SK-N-SH treated with all-trans-retinoic acid at 6 μM for 48 hours (cell line): ENCODE data around the gene SLC10A4.

Experiments
- ATAC-seq: fragments of 200-7000 bp; cut with Tn5 transposase; 3 replicates; pipeline ENCODE4 v1.9.1; 2020; ENCODE audit warnings: mild to moderate bottlenecking, moderate library complexity
- ARNTL ChIP-seq: fragments of 450-650 bp; formaldehyde crosslinking; IDR thresholded peaks from 2 replicates; pipeline ENCODE4 v1.5.0; 2020; ENCODE audit warnings: low read depth, mild to moderate bottlenecking, moderate library complexity, borderline replicate concordance
- BACH2 ChIP-seq: fragments of 250-450 bp; sonication (Bioruptor Pico); IDR thresholded peaks from 2 replicates; pipeline ENCODE4 v1.9.0; 2021; ENCODE audit warnings: mild to moderate bottlenecking, borderline replicate concordance
- CREB5 ChIP-seq: fragments of 250-450 bp; sonication (Bioruptor Pico); IDR thresholded peaks from 2 replicates; pipeline ENCODE4 v1.5.1; 2020; ENCODE audit warnings: low read depth, mild to moderate bottlenecking, moderate library complexity
- CSDC2 ChIP-seq: fragments of 250-450 bp; sonication (Bioruptor Pico); IDR thresholded peaks from 2 replicates; pipeline ENCODE4 v1.5.0; 2020; ENCODE audit warnings: mild to moderate bottlenecking, moderate library complexity
- ESRRG ChIP-seq: fragments of 250-450 bp; sonication (Bioruptor Pico); IDR thresholded peaks from 2 replicates; pipeline ENCODE4 v1.6.1; 2021; ENCODE audit warnings: mild to moderate bottlenecking
- GLIS3 ChIP-seq: fragments of 250-450 bp; sonication (Bioruptor Pico); IDR thresholded peaks from 2 replicates; pipeline ENCODE4 v1.5.0; 2020; ENCODE audit warnings: mild to moderate bottlenecking, moderate library complexity
- ISL1 ChIP-seq: fragments of 250-450 bp; sonication (Bioruptor Pico); IDR thresholded peaks from 2 replicates; pipeline ENCODE4 v2.1.2; 2022; ENCODE audit warnings: mild to moderate bottlenecking, moderate library complexity
- OSR1 ChIP-seq: fragments of 250-450 bp; sonication (Bioruptor Pico); IDR thresholded peaks from 2 replicates; pipeline ENCODE4 v1.8.0; 2022; ENCODE audit warnings: moderate library complexity, mild to moderate bottlenecking, inconsistent platforms
- PATZ1 ChIP-seq: fragments of 250-450 bp; sonication (Bioruptor Pico); IDR thresholded peaks from 2 replicates; pipeline ENCODE4 v1.8.0; 2020; ENCODE audit warnings: mild to moderate bottlenecking, moderate library complexity, borderline replicate concordance
- RARB ChIP-seq: fragments of 250-450 bp; sonication (Bioruptor Pico); IDR thresholded peaks from 2 replicates; pipeline ENCODE4 v1.8.0; 2021; ENCODE audit warnings: mild to moderate bottlenecking, moderate library complexity
- SNAI2 ChIP-seq: fragments of 250-450 bp; sonication (Bioruptor Pico); IDR thresholded peaks from 2 replicates; pipeline ENCODE4 v1.5.0; 2020; ENCODE audit warnings: mild to moderate bottlenecking, moderate library complexity
- TCF4 ChIP-seq: fragments of 250-450 bp; sonication (Bioruptor Pico); IDR thresholded peaks from 2 replicates; pipeline ENCODE4 v1.8.0; 2021; ENCODE audit warnings: mild to moderate bottlenecking, moderate library complexity, borderline replicate concordance
- TOX ChIP-seq: fragments of 250-450 bp; sonication (Bioruptor Pico); IDR thresholded peaks from 2 replicates; pipeline ENCODE4 v1.8.0; 2021; ENCODE audit warnings: mild to moderate bottlenecking, moderate library complexity, borderline replicate concordance
- TSHZ2 ChIP-seq: fragments of 250-450 bp; sonication (Bioruptor Pico); IDR thresholded peaks from 2 replicates; pipeline ENCODE4 v1.5.0; 2020; ENCODE audit warnings: mild to moderate bottlenecking, moderate library complexity
- ZC3H10 ChIP-seq: fragments of 250-450 bp; sonication (Bioruptor Pico); IDR thresholded peaks from 2 replicates; pipeline ENCODE4 v1.5.1; 2021; ENCODE audit warnings: mild to moderate bottlenecking, moderate library complexity
- ZFP3 ChIP-seq: fragments of 250-450 bp; sonication (Bioruptor Pico); IDR thresholded peaks from 2 replicates; pipeline ENCODE4 v1.5.0; 2020; ENCODE audit warnings: mild to moderate bottlenecking, moderate library complexity
- ZFP30 ChIP-seq: fragments of 450-650 bp; formaldehyde crosslinking; IDR thresholded peaks from 2 replicates; pipeline ENCODE4 v1.5.0; 2022; ENCODE audit warnings: mild to moderate bottlenecking, moderate library complexity
- ZNF565 ChIP-seq: fragments of 450-650 bp; formaldehyde crosslinking; conservative IDR thresholded peaks from 2 replicates; pipeline ENCODE4 v1.5.0; 2020; ENCODE audit warnings: low read depth, mild to moderate bottlenecking, moderate library complexity
- ZNF70 ChIP-seq: fragments of 450-650 bp; formaldehyde crosslinking; IDR thresholded peaks from 2 replicates; pipeline ENCODE4 v1.5.0; 2020; ENCODE audit warnings: mild to moderate bottlenecking, moderate library complexity
- ZNF8 ChIP-seq: fragments of 450-650 bp; formaldehyde crosslinking; IDR thresholded peaks from 2 replicates; pipeline ENCODE4 v1.5.0; 2020; ENCODE audit warnings: mild to moderate bottlenecking, moderate library complexity
- TF ChIP-seq, protein P1 (sequence below): fragments of 250-450 bp; sonication (Bioruptor Pico); IDR thresholded peaks from 2 replicates; pipeline ENCODE4 v1.5.1; 2021; ENCODE audit warnings: mild to moderate bottlenecking, moderate library complexity
- TF ChIP-seq, protein P2 (sequence below): fragments of 250-450 bp; sonication (Bioruptor Pico); IDR thresholded peaks from 2 replicates; pipeline ENCODE4 v1.8.0; 2021; ENCODE audit warnings: low read depth, mild to moderate bottlenecking, moderate library complexity, borderline replicate concordance

The SLC10A4 gene

DNA sequence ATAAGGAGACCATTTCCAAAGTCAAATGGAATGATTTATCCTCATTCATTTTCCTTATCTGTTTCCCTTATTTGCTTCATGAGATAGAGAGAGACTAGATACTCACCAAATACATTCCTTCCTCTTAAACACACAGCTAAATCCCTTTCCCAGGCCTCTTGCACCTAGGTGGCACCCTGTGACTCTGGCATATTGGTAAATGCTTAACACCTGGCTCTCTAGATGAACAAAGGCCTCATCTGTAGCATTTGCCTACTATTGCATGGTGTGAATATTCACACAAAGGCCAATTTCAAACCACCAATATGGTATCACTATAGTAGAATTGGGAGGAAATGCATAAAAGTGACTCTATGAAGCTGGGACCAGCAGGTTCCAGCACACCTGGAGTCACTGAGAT lies 22.1 kb upstream of the SLC10A4 start:
- no peak for ATAC-seq
- TF ChIP-seq ARNTL (CRISPR knock-in tag) (no peak), BACH2 (no peak), ZNF70 (CRISPR knock-in tag) (no peak), CREB5 (CRISPR knock-in tag) (no peak), TOX (no peak), OSR1 (CRISPR knock-in tag) (no peak), SNAI2 (CRISPR knock-in tag) (no peak), ZC3H10 (no peak), ZFP30 (no peak), TCF4 (CRISPR knock-in tag) (no peak), TSHZ2 (CRISPR knock-in tag) (no peak), ISL1 (CRISPR knock-in tag) (no peak), CSDC2 (no peak), GLIS3 (no peak), PATZ1 (CRISPR knock-in tag) (no peak), RARB (CRISPR knock-in tag) (no peak), ZNF8 (no peak), ZFP3 (CRISPR knock-in tag) (no peak)

DNA sequence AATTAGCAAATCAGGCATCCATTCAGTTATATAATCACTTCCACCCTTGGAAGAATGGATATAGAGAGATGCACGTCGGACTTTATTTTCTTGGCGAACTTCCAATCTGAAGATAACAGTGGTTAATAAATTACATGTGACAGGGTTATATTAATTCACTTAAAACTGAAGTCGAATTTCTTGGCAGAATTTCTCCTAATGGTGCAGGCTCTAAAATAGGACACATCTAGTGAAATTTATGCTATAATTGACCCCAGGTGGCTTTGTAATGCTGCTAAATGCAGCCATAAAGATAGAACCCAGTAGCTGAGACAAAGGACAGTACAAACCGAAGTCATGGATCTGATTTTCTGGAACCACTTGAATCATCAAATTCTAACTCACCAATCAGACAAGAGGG lies 20.8 kb upstream of the SLC10A4 start:
- TF ChIP-seq TCF4 (CRISPR knock-in tag) (peak; percentile 97), ZC3H10 (peak; percentile 14; the same call in 1 of the 2 replicates), ZFP3 (CRISPR knock-in tag) (no peak), CSDC2 (no peak), TOX (no peak), ZFP30 (no peak), ZNF8 (no peak), OSR1 (CRISPR knock-in tag) (no peak), BACH2 (no peak), TSHZ2 (CRISPR knock-in tag) (peak; percentile 89; the same call in 1 of the 2 replicates), GLIS3 (no peak), CREB5 (CRISPR knock-in tag) (peak; percentile 72; the same call in 1 of the 2 replicates), PATZ1 (CRISPR knock-in tag) (no peak), RARB (CRISPR knock-in tag) (no peak), ISL1 (CRISPR knock-in tag) (peak; percentile 89), ESRRG (CRISPR knock-in tag) (no peak), ZNF565 (CRISPR knock-in tag) (no peak), ARNTL (CRISPR knock-in tag) (no peak)
- TF ChIP-seq, protein P1, sequence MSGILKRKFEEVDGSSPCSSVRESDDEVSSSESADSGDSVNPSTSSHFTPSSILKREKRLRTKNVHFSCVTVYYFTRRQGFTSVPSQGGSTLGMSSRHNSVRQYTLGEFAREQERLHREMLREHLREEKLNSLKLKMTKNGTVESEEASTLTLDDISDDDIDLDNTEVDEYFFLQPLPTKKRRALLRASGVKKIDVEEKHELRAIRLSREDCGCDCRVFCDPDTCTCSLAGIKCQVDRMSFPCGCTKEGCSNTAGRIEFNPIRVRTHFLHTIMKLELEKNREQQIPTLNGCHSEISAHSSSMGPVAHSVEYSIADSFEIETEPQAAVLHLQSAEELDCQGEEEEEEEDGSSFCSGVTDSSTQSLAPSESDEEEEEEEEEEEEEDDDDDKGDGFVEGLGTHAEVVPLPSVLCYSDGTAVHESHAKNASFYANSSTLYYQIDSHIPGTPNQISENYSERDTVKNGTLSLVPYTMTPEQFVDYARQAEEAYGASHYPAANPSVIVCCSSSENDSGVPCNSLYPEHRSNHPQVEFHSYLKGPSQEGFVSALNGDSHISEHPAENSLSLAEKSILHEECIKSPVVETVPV (CRISPR knock-in tag), result peak; percentile 89; the same call in 1 of the 2 replicates
- TF ChIP-seq, protein P2, sequence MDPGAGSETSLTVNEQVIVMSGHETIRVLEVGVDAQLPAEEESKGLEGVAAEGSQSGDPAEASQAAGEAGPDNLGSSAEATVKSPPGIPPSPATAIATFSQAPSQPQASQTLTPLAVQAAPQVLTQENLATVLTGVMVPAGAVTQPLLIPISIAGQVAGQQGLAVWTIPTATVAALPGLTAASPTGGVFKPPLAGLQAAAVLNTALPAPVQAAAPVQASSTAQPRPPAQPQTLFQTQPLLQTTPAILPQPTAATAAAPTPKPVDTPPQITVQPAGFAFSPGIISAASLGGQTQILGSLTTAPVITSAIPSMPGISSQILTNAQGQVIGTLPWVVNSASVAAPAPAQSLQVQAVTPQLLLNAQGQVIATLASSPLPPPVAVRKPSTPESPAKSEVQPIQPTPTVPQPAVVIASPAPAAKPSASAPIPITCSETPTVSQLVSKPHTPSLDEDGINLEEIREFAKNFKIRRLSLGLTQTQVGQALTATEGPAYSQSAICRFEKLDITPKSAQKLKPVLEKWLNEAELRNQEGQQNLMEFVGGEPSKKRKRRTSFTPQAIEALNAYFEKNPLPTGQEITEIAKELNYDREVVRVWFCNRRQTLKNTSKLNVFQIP (CRISPR knock-in tag), result peak; percentile 46; the same call in 1 of the 2 replicates
- ATAC-seq, result peak; percentile 97
